Measurements from ENCODE around the gene ARID4B.
A peak's percentile ranks its signal among the peaks of the same experiment; 100 is the strongest.
"Not testable (repeated sequence)": the region's sequence is repeated elsewhere in the genome, so short reads cannot be mapped to it uniquely, and the experiment has no call there.

ARID4B gene, protein sequence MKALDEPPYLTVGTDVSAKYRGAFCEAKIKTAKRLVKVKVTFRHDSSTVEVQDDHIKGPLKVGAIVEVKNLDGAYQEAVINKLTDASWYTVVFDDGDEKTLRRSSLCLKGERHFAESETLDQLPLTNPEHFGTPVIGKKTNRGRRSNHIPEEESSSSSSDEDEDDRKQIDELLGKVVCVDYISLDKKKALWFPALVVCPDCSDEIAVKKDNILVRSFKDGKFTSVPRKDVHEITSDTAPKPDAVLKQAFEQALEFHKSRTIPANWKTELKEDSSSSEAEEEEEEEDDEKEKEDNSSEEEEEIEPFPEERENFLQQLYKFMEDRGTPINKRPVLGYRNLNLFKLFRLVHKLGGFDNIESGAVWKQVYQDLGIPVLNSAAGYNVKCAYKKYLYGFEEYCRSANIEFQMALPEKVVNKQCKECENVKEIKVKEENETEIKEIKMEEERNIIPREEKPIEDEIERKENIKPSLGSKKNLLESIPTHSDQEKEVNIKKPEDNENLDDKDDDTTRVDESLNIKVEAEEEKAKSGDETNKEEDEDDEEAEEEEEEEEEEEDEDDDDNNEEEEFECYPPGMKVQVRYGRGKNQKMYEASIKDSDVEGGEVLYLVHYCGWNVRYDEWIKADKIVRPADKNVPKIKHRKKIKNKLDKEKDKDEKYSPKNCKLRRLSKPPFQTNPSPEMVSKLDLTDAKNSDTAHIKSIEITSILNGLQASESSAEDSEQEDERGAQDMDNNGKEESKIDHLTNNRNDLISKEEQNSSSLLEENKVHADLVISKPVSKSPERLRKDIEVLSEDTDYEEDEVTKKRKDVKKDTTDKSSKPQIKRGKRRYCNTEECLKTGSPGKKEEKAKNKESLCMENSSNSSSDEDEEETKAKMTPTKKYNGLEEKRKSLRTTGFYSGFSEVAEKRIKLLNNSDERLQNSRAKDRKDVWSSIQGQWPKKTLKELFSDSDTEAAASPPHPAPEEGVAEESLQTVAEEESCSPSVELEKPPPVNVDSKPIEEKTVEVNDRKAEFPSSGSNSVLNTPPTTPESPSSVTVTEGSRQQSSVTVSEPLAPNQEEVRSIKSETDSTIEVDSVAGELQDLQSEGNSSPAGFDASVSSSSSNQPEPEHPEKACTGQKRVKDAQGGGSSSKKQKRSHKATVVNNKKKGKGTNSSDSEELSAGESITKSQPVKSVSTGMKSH (N-terminal part only)

DNA sequence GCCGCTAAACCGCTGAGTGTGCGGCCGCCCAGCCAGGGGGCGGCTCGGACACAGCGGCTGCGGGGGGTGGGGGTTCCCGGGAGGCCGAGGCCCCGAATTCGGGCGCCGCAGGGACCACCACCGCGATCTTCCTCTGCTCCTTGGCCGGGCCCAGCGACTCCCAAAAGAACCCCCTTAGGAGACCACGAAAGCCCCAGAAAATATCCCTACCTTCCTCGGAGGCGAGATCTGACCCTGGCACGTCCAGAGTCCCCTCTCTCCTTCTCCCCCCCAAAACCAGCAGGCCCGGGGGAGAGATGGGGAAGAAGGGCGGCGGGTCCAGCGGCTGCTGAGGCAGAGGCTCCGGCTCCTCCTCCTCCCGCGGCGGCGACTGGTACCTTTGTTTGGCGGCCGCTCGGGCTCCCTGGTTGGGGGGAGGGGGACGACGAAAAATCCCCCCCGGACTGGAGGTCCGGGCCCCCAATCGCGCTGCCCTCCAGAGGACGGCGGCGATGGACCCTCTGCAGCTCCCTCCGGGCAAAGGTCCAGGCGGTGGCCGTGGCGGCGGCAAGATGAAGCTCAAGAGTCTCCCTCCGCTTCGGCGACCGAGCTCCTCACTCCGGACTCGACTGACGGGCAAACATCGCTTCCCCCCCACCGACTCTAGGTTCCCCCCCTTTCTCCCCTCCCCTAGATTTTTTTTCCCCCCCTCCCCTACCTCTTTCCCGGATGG is at the start of gene ARID4B:
ARID4B (minus strand) TSS at position 621 of the 712 bp plus-strand sequence. CDS start 1,260 bp downstream, outside the sequence.
- DNase-seq, result peak; percentile 75

GRCh38 chr1:235375919-235376605 is 48.1 kb upstream of the ARID4B start:
- DNase-seq, result no peak

DNA sequence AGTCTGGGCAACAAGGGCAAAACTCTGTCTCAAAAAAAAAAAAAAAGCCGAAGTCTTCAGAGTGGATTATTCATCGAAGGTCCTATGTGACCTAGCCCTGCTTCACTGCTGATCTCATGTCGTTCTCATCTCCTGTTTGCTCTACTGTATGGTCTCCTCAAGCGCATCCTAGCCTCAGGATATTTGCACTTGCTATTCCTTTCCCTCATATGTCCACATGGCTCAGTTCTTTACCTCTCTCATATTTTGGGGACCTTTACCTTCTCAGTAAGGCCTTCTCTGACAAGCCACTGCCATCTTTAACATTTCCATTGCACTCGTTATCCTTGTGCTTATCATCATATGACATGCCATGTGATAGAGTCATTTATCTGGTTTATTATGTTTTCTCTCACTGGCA is 41.8 kb upstream of the ARID4B start:
- DNase-seq, result no peak

- no peak for DNase-seq
Observed at GRCh38 chr1:235368428-235368827, 40.4 kb upstream of the ARID4B start.

GRCh38 chr1:235367000-235367908 is 39.3 kb upstream of the ARID4B start, which contains the start of gene TBCE:
TSS of gene TBCE (plus strand) at chr1:235367427. CDS start at chr1:235380050, 12,623 bp downstream.
- DNase-seq, result peak; percentile 94

DNA sequence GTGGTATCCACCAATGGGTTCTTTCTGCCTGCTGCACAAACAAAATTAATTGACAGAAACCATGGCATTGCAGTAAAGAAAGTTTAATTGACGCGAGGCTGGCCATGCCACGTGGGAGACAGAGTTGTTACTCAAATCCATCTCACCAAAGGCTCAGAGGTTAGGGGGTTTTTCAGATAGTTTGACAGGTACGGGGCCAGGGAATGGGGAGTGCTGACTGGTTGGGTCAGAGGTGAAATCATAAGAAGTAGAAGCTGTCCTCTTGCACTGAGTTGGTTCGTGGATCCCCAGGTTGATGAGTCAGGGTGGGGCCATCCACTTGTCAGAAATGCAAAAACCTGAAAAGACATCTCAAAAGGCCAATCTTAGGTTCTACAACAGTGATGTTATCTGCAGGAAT is 38.3 kb upstream of the ARID4B start:
- DNase-seq, result peak; percentile 57

DNA sequence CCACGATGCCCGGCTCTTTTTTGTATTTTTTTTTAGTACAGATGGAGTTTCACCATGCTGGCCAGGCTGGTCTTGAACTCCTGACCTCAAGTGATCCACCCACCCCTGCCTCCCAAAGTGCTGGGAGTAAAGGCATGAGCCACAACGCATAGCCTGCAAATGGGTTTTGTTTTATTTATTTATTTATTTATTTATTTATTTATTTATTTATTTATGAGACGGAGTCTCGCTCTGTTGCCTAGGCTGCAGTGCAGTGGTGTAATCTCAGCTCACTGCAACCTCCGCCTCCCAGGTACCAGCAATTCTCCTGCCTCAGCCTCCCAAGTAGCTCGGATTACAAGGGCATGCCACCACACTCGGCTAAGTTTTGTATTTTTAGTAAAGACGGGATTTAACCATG is 36.2 kb upstream of the ARID4B start:
- not testable (repeated sequence) for DNase-seq

- DNase-seq, result peak; percentile 8
Observed at GRCh38 chr1:235358899-235359298, 30.9 kb upstream of the ARID4B start.

DNA sequence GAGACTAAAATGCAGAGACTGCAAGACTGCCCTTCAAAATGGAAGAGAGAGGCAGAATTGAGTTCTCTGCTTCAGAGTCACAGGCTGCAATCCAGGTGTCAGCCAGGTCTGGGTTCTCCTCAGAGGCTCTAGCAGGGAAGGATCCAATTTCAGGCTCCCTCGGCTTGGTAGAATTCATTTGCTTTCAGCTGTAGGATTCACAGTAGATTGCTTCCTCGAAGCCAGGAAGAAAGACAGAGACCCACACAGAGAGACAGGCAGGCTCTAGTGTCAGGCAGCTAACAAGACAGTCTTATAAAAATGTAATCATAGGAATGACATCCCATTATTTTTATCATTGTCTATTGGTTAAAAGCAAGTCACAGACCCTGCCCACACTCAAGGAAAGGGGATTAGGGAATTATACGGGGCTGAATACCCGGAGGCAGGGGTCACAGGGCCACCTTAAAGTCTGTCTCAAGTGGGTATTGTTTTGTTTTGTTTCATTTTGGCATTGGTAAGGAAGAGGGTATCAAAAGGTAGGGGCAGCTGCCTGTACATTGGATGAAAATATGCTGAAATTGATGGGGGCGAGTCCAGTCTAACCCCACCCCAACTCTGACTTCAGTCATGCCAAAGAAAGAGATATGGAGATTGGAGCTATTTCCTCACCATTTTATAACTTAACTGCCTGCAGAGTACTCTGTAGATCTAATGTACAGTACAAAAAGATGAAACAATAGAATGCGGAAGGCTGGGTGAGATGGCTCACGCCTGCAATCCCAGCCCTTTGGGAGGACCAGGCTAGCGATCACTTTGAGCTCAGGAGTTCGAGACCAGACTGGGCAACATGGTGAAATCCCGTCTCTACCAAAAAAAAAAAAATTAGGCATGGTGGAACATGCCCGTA is 29.8 kb upstream of the ARID4B start:
- DNase-seq, result peak; percentile 9

- DNase-seq, result no peak
Observed at GRCh38 chr1:235351898-235352297, 23.9 kb upstream of the ARID4B start.

DNA sequence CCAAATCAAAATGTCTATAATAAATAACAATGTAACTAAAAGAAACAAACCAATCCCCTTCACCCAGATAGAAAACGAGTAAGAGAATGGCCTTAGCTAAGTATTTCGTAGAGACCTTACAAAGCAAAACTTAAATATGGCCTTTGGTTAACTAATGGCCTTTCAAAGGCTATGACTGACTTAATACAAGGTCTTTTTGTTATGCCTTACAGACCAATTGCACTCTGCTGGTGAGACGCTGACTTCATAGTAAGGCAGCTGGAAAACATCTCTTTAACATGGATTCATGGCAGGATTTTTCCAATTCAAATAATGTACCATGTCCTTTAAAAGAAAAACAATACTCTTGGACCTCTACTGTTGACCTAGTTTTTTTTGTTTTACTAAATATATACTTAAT is 23.5 kb upstream of the ARID4B start:
- no peak for DNase-seq

DNA sequence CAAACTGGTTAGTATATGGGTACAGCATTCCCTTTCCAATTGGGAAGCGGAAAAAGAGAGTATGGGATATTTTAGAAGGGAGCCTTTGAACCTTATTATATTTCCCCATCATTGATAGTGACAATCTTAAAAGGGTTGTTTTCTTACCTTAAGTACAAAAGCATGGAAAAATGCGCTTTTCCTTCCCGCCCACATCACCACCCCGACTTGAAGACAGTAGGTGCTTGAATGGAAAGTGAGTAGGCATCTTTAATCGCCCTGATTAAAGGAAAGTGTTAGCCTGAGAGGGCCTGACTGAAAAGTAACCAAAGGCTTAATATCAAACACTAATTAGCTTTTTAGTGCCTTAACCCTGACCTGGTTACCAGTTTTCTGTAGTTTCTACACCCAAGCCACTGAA is 15.7 kb upstream of the ARID4B start:
- peak; percentile 7 for DNase-seq

GRCh38 chr1:235342471-235342870 is 14.5 kb upstream of the ARID4B start:
- DNase-seq, result no peak

DNA sequence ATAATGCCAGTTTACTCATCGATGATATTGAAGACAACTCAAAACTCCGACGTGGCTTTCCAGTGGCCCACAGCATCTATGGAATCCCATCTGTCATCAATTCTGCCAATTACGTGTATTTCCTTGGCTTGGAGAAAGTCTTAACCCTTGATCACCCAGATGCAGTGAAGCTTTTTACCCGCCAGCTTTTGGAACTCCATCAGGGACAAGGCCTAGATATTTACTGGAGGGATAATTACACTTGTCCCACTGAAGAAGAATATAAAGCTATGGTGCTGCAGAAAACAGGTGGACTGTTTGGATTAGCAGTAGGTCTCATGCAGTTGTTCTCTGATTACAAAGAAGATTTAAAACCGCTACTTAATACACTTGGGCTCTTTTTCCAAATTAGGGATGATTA is 14.1 kb upstream of the ARID4B start:
- DNase-seq, result no peak

GRCh38 chr1:235341334-235341733 is 13.4 kb upstream of the ARID4B start:
- DNase-seq, result no peak

DNA sequence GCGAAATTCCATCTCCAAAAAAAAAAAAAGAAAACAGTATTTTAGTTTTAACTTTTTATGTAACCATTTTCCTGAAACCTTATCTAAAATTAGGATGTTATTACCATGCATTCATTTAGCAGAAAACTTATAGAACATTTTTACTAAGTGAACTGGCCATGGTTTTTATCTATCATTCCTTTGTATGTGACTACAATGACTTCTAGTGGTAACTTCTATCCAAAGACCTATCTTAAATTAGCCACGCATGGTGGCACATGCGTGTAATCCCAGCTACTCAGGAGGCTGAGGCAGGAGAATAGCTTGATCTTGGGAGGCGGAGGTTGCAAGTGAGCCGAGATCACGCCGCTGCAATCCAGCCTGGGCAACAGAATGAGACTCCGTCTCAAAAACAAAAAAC is 11.8 kb upstream of the ARID4B start:
- DNase-seq, result no peak

GRCh38 chr1:235336903-235337302 is 8.9 kb upstream of the ARID4B start:
- DNase-seq, result no peak

DNA sequence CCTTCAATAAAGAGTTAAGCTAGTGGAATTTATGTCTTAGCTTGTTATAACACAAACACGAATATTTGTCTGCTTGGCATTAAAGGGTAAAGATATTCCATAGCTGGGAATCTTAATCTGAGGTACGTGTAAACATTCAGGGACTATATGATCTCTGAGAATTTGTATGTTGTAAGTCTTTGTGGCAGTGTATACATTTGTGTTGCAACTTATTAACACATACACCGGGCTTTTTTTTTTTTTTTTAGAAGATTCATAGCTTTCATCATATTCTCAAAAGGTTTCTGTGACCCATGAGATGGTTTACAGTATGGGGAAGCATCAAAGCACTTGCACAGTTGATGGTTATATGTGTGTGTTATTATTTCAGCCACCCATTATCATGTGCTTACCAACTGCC is 3.4 kb upstream of the ARID4B start:
- no peak for DNase-seq

DNA sequence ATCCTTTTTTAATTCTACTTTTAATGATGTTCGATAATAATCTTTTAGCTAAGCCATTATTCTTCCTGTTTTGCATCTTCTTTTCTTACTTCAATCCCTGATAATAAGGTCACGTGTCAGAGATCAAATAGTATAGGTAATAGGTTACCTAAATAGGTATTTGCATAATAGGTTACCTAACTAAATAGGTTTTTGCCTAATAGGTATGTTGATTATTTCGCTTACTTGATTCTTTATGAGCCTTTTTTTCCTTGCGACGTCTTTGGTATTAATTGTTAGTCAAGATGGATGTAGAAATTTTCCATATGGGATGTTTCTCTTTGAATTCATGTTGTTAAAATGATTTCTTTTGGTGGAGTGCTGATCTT is 2.9 kb upstream of the ARID4B start:
- no peak for DNase-seq
